NCI-H748 (cell line): ENCODE results near the gene IER3IP1.
"Not testable (repeated sequence)": the region's sequence is repeated elsewhere in the genome, so short reads cannot be mapped to it uniquely, and the experiment has no call there.

Experiments
- DNase-seq: peaks from one replicate; lab custom pipeline; 2025; ENCODE audit not compliant: unreplicated experiment; lab: John Stamatoyannopoulos, UW

Gene IER3IP1

DNA sequence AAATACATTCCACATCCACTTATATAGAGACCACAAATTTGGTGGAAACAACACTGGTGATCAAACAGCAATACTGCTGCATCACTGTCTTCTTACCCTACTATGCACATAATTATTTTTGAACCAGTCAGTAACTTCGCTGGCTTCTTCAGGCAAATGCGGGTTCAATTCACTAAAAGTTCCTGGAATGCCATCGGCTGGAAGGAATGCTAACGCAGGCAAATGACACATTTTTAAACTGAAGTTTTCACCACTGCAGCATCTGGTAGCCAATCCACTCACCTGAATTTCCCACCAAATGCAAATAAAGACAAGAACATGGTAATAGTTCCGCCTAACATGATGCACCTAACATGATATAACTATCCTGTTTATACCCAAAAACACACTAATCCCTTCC lies 15.9 kb downstream of the IER3IP1 start:
- no peak for DNase-seq

- DNase-seq = not testable (repeated sequence)
Observed at GRCh38 chr18:47158404-47158803, 17.8 kb downstream of the IER3IP1 start.

DNA sequence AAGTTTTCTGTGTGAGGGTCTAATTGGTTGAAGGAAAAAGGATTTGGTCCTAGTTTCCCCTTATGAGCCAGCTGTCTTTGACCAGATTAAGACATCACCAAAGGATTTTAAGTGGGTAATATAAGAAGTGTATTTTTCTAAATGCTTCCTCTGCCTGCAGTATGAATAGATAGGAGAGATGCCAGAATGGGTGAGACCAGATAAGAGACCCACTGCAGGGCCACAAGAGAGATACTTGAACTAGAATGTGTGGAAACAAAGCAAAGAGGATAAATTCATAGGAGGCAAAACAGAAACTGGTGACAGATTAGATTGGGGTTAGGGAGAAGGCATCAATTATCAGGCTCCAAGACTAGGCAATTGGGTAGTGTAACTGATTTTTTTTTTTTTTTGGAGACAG lies 24.7 kb downstream of the IER3IP1 start:
- DNase-seq = no peak

DNA sequence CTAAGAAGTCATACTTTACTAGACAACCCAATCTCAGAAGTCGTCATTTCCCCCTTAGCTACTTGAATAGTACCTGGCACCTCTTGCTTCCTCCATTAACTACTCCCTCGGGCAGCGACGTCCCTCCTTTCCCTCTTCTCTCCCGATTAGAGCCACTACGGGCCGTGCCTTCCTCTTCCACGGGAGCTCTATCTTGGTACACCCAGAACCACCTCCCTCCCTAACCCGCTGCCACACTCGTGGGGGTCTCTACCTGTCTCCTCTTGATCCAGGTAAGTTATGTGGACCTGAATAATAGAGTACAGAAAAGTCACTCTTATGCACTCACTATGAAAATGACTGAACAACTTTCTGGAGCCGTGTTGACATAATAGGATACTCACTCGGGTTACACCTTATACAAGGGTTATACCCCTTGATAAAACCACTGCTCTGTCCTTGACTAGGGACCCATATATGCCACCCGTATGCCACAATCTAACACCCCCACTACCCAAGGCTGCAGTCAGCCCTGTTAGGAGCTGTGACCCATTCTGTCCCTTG lies 25.3 kb downstream of the IER3IP1 start:
- peak; percentile 58 for DNase-seq

- DNase-seq = peak; percentile 88
Observed at GRCh38 chr18:47150029-47150823, 25.9 kb downstream of the IER3IP1 start, which contains the start of gene HDHD2. TSS of gene HDHD2 (minus strand) at chr18:47150500. CDS start at chr18:47136439, 14,061 bp downstream.

DNA sequence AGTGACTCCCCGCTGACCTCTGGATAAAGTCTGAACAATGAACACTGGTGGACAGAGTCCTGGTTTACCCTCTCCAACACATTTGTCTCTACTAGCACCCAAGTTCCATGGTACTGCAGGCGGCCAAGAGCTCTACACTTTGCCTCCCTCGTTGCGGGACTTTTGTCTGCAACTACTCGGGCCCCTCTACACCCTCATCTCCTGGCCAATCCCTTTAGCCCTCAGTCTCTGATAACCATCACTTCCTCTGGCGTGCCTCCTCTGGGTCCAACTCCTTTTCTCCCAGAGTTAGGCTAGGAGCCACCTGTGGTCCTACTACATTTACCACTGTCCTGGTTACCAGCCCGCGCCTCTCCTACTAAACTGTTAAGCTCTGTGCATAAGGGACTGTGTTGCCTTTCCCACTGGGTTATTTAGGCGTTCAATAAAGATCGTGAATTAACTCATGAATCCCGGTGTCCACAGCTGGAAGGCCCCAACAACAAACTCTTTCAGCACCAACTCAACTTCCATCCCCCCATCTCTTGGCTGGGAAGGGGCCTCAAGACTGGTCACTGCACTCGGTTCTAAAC lies 26.6 kb downstream of the IER3IP1 start:
- peak; percentile 30 for DNase-seq

DNA sequence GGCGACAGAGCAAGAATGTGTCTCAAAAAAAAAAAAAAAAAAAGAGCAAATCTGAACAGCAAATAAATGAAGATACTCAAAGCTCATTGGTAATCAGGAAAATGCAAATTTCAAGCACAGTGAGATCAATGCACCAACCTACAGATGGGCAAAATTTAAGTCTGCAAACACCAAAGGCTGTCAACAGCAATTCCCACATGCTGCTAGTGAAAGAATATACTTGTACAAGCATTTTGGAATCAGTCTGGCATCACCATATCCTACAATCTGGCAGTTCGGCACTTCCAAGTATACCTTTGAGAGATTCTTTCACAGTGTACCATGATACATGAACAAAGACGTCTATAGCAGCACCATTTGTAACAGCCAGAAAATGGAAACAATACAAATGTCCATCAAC lies 30.0 kb downstream of the IER3IP1 start:
- no peak for DNase-seq

DNA sequence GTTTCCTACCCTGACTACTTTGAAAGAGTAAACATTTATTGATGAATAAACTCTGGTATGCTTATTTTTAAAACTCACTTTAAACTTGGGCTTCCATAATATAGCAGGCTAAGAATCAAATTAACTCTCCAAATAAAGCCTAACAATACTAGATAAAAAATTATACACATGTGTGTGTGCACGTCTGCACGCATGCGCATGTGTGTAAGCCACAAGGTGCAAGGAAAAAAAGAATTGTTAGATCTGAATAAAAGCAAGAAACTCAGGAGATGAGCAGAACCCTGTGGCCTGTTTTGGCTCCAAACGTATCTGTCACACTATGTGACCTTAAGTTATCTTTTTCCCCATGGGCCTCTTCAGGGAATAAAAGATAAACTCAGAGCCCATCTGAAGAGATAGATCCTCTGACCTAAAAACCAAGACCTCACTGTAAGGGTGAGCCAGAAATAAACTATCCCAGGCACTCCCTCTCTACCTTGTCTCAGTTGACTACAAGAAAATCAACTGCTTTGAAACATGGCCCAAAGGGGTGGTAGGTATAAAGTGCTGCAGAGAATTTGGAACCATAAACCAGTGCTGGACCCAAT lies 32.2 kb downstream of the IER3IP1 start:
- DNase-seq = no peak

DNA sequence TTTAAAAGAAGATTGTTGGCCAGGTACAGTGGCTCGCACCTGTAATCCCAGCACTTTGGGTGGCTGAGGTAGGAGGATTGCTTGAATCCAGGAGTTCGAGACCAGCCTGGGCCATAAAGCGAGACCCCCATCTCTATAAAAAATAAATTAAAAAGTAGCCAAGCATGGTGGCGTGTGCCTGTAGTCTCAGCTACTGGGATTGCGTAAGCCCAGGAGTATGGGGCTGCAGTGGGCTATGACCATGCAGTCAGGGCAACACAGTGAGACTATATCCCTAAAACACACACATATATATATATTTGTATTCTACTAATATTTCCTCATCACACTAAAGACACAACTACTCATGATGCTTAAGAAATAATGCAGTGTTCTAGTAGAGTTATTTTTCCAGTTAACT lies 33.0 kb downstream of the IER3IP1 start:
- no peak for DNase-seq

DNA sequence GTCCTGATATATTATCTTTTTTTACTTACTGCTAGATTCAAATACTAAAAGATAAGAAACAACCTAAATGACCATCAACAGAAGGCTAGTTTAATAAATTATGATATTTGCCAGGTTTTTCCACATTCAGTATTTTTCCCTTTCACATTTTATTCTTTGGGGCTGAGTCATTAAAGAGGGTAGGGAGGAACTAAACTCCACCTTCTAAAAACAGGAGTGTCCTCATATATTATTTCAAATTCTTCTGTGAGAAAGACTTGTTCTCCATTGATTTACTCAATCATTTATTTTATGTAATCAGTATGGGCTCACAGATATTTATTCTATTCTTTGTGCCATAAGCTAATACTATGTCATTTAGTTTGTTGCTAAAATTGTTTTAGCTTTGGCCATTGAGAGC lies 34.9 kb downstream of the IER3IP1 start:
- no peak for DNase-seq

DNA sequence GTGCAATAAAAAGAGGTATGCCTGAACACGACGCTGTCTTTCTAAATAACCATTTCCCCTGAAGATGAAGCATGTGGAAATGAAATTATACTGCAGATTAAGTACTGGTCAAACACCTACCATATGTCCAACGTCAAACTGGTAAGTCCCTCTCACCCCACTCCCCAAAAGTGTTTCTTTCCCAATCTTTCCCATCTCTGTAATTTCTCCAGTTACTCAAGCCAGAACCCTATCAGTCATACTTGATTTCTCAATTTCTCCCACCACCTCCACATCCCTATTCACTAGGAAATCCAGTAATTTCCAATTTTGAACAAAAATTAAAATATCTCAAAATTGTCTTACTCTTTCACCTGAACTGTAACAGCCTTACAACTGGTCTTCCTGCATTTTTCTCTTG lies 55.0 kb downstream of the IER3IP1 start:
- no peak for DNase-seq

DNA sequence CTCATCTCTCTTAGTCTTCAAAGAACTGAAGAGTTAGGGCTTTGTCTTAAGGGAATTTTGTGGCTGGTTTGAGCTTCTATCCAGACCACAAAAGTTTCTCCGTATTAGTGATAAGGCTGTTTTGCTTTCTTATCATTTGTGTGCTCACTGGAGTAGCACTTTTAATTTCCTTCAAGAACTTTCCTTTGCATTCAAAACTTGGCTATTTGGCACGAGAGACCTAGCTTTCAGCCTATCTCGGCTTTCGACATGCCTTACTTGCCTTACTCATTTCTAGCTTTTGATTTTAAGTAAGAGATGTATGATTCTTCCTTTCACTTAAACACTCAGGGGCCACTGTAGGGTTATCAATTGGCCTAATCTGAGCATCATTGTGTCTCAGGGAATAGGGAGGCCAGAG lies 55.7 kb downstream of the IER3IP1 start:
- DNase-seq = no peak

GRCh38 chr18:47118981-47119380 lies 57.2 kb downstream of the IER3IP1 start:
- no peak for DNase-seq

- no peak for DNase-seq
Observed at GRCh38 chr18:47115205-47115604, 61.0 kb downstream of the IER3IP1 start.

DNA sequence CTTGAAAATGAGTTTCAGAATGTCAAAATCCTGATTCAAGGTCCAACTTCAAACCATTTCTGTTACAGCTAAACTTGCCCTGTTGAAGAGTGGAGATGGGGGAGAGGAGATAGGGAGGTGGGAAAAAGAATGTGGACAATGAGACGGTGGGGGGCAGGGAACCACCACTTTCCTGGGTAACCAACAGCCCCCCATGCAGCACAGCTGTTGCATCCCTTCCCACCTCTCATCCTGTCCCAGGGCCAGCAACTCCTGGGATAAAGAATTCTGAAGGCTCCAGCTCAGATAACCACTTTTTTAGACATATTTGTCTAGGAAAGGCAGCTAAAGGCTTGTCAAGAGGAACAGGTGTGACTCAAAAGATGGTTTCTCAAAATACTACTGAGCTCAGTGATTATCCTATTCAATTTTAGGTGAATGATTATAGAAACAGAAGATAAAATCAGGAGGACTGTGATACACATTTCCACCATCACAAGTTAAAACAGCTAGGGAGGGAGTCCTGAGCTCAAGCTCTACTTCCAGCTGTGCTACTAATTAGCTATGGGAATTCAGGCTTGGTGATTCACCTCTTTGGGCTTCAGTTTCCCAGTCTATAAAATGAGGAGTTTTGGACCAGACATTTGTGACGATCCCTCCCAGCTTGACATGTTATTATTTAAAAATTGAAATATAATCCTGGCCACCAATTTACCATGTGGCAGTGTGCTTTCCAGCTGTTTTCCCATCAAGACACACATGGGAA lies 62.2 kb downstream of the IER3IP1 start:
- no peak for DNase-seq

GRCh38 chr18:47110492-47111274 lies 65.5 kb downstream of the IER3IP1 start:
- DNase-seq = no peak

GRCh38 chr18:47109720-47110119 lies 66.4 kb downstream of the IER3IP1 start:
- DNase-seq = no peak

GRCh38 chr18:47108998-47109405 lies 67.2 kb downstream of the IER3IP1 start:
- DNase-seq = no peak

- no peak for DNase-seq
Observed at GRCh38 chr18:47108373-47108772, 67.8 kb downstream of the IER3IP1 start.
